Bronchial epithelial cell (primary cell): Measurements from ENCODE around the gene CDK14. TPM values are rescaled to one million over a fixed set of nuclear protein-coding genes. Genes with fewer than 3 reads are reported as not detected.

Experiments
- DNase-seq: peaks from one replicate; pipeline ENCODE4 v3.0.0-alpha.2; 2010; ENCODE audit warnings: low read depth
- FAIRE-seq: peaks from 2 replicates; lab custom pipeline; 2011; peaks lifted over from hg19 to GRCh38; lab: Jason Lieb, UNC
- H3K27me3 ChIP-seq: 2 replicates; pipeline ENCODE4 v1.5.1; 2011; ENCODE audit warnings: low read length; ENCODE audit not compliant: control insufficient read depth, insufficient read depth
- H3K36me3 ChIP-seq: 2 replicates; pipeline ENCODE4 v1.5.1; 2011; ENCODE audit warnings: low read length; ENCODE audit not compliant: control insufficient read depth, insufficient read depth
- H3K4me3 ChIP-seq: 2 replicates; pipeline ENCODE4 v1.5.1; 2011; ENCODE audit warnings: mild to moderate bottlenecking, low read depth, low read length, control low read depth
- CTCF ChIP-seq: IDR thresholded peaks from 2 replicates; pipeline ENCODE4 v1.5.1; 2011; ENCODE audit warnings: mild to moderate bottlenecking, moderate library complexity, low read length, control low read depth, inconsistent platforms; ENCODE audit not compliant: insufficient read depth, severe bottlenecking
- total RNA-seq: library from RNA; depleted of rRNA; stranded (reverse); fragments of >200 nt; gene quantifications from 2 replicates; pipeline ENCODE4 v1.2.1, GENCODE V29; 2014

CDK14 gene
- total RNA-seq, 1 donor from 2014 or later, result 8.7 TPM

- H3K4me3 ChIP-seq, result no peak overlapping the region
- H3K36me3 ChIP-seq, result no peaks in the 10 kb centered on the region
- H3K27me3 ChIP-seq, result no peaks in the 10 kb centered on the region
- no peak for FAIRE-seq
- no peak for DNase-seq
- TF ChIP-seq CTCF, result no peak
These were observed 386.1 kb downstream of the CDK14 start for GRCh38 chr7:90982228-90982627.

GRCh38 chr7:90984692-90985091 is 388.6 kb downstream of the CDK14 start:
- Histone ChIP-seq H3K27me3 (no peaks in the 10 kb centered on the region), H3K4me3 (no peak overlapping the region), H3K36me3 (no peaks in the 10 kb centered on the region)
- no peak for TF ChIP-seq CTCF
- DNase-seq, result no peak
- no peak for FAIRE-seq

- Histone ChIP-seq H3K36me3 (no peaks in the 10 kb centered on the region), H3K4me3 (no peak overlapping the region), H3K27me3 (no peaks in the 10 kb centered on the region)
- no peak for TF ChIP-seq CTCF
- FAIRE-seq, result no peak
- no peak for DNase-seq
These were observed 392.4 kb downstream of the CDK14 start for GRCh38 chr7:90988516-90988915.

GRCh38 chr7:90988996-90989765 is 393.1 kb downstream of the CDK14 start:
- Histone ChIP-seq H3K36me3 (no peaks in the 10 kb centered on the region), H3K4me3 (no peak overlapping the region), H3K27me3 (no peaks in the 10 kb centered on the region)
- no peak for FAIRE-seq
- TF ChIP-seq CTCF, result no peak
- DNase-seq, result no peak

- no peak for DNase-seq
- no peaks in the 10 kb centered on the region for H3K27me3 ChIP-seq
- FAIRE-seq, result no peak
- H3K4me3 ChIP-seq, result no peak overlapping the region
- TF ChIP-seq CTCF, result no peak
- no peaks in the 10 kb centered on the region for H3K36me3 ChIP-seq
These were observed 398.0 kb downstream of the CDK14 start for GRCh38 chr7:90994121-90994520.

GRCh38 chr7:90994601-90995000 is 398.5 kb downstream of the CDK14 start:
- FAIRE-seq (no peak), DNase-seq (peak; percentile 6)
- H3K36me3 ChIP-seq, result no peaks in the 10 kb centered on the region
- no peaks in the 10 kb centered on the region for H3K27me3 ChIP-seq
- H3K4me3 ChIP-seq, result no peak overlapping the region
- TF ChIP-seq CTCF, result no peak
